ENCODE measurements around the gene TEX19.

TEX19 gene

DNA sequence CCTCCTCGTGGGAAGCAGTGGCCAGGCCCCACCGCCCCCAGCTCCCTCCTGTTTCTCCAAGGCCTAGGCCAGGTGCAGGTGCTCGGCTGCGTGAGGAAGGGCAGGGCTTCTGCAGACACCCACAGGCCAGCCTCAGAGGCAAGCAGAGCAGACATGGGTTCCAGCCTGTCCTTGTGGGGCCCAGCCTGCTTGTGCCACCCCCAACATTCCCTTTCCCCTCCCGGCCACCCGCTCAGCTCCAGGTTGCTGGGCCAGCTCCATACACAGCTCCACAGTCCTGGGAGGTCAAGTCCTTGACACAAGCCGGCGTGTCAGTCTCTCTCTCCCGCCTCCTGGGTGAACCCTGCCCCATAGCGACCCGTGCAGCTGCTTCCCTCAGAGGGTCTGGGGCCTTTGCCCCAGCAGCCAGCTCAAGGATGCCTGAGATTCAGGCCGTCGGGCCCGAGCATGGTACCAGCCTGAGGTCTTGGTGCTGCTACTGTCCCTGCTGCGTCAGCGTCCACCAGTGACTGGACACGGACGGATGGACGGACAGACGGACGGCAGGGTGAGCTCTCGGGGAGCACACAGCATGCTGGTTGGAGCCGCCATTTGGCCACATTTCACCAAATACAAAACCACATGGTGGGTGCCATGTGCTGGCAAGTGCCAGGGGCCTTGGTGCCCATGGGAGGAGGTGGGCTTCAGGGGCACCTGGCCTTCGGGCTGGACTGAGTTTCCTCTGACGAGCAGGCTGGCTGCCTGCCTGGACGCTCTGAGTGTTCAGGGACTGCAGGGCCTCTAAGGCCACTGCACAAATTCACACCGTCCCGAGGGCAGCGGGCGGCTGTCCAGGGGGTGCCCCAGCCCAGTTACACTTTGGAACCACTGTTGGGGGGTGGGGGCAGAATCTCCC is 33.5 kb upstream of the TEX19 start:
- H3K4me2 ChIP-seq (ENCODE audit: low read length), result no peak overlapping the region
- no peaks in the 10 kb centered on the region for H3K79me2 ChIP-seq (ENCODE audit: insufficient read depth, low read length)
- no peaks in the 10 kb centered on the region for H3K9me3 ChIP-seq (ENCODE audit: low read length)
- H3K9me2 ChIP-seq (ENCODE audit: low read depth, low read length), result no peaks in the 10 kb centered on the region
- H3K4me1 ChIP-seq (ENCODE audit: insufficient read depth, low read length, severe bottlenecking), result peaks cover 10% of the 10 kb centered on the region
- no peak for TF ChIP-seq EZH2 (IDR thresholded peaks at IDR 0.05; ENCODE audit: borderline replicate concordance, low read length)
- TF ChIP-seq, protein P1, sequence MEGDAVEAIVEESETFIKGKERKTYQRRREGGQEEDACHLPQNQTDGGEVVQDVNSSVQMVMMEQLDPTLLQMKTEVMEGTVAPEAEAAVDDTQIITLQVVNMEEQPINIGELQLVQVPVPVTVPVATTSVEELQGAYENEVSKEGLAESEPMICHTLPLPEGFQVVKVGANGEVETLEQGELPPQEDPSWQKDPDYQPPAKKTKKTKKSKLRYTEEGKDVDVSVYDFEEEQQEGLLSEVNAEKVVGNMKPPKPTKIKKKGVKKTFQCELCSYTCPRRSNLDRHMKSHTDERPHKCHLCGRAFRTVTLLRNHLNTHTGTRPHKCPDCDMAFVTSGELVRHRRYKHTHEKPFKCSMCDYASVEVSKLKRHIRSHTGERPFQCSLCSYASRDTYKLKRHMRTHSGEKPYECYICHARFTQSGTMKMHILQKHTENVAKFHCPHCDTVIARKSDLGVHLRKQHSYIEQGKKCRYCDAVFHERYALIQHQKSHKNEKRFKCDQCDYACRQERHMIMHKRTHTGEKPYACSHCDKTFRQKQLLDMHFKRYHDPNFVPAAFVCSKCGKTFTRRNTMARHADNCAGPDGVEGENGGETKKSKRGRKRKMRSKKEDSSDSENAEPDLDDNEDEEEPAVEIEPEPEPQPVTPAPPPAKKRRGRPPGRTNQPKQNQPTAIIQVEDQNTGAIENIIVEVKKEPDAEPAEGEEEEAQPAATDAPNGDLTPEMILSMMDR (IDR thresholded peaks at IDR 0.05; ENCODE audit: low read length), result no peak
- H3F3A ChIP-seq (ENCODE audit: insufficient read depth, low read length), result no peaks in the 10 kb centered on the region
- no peak overlapping the region for H2AFZ ChIP-seq (ENCODE audit: low read length)
- H4K20me1 ChIP-seq (ENCODE audit: insufficient read depth, low read length), result no peaks in the 10 kb centered on the region
- H3K27me3 ChIP-seq (ENCODE audit: insufficient read depth, low read length), result peaks cover 14% of the 10 kb centered on the region
- no peaks in the 10 kb centered on the region for H3K36me3 ChIP-seq (ENCODE audit: insufficient read depth, low read length)
- no peak overlapping the region for H3K27ac ChIP-seq (ENCODE audit: low read depth, low read length, poor library complexity, severe bottlenecking)
- no peak overlapping the region for H3K9ac ChIP-seq (ENCODE audit: low read length)
- H3K4me3 ChIP-seq (ENCODE audit: low read depth, low read length, poor library complexity, severe bottlenecking), result no peak overlapping the region

DNA sequence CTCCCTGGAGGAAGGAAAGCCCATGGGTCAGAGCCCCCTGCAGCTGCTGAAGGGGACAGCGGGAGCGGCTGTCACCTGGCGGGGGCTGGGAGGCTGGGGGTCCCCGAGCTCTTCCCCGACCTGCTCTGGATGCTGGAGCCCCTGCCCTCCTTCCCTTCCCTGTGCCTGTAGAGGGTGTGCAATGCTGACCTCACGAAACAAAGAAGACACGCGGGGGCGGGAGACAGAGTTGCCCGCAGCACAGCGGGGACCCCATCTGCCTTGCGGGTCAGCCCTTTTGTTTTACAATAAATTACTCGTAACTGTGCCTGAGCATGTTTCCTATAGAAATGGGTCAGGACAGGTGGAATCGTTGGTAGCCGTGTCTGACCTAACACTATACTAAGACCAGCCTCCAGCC is 31.8 kb upstream of the TEX19 start:
- H3K27me3 ChIP-seq (ENCODE audit: insufficient read depth, low read length), result peaks cover 17% of the 10 kb centered on the region
- TF ChIP-seq, protein P1 (IDR thresholded peaks at IDR 0.05; ENCODE audit: low read length), result no peak
- no peak for TF ChIP-seq EZH2 (IDR thresholded peaks at IDR 0.05; ENCODE audit: borderline replicate concordance, low read length)
- H3K4me2 ChIP-seq (ENCODE audit: low read length), result no peak overlapping the region

DNA sequence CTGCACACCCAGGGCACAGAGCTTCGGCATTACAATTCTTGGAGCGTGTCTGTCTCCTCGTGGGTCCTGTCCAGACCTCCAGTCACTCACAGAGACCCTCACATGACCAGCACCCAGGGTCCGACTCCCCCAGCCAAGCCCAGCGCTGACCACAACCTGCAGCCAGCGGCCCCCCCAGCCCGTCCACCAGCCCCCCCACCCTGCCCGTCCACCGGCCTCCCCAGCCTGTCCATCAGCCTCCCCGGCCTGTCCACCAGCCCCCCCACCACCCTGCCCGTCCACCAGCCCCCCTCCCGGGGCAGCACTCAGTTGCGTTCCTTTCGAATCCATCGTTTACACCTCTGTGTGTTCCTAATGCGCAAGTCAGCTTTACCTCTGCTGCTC is 31.3 kb upstream of the TEX19 start:
- H3K4me3 ChIP-seq (ENCODE audit: low read depth, low read length, poor library complexity, severe bottlenecking), result no peak overlapping the region
- peaks cover 16% of the 10 kb centered on the region for H3K27me3 ChIP-seq (ENCODE audit: insufficient read depth, low read length)
- H3K9me3 ChIP-seq (ENCODE audit: low read length), result no peaks in the 10 kb centered on the region
- TF ChIP-seq EZH2 (IDR thresholded peaks at IDR 0.05; ENCODE audit: borderline replicate concordance, low read length), result no peak
- TF ChIP-seq, protein P1 (IDR thresholded peaks at IDR 0.05; ENCODE audit: low read length), result no peak
- no peaks in the 10 kb centered on the region for H3K79me2 ChIP-seq (ENCODE audit: insufficient read depth, low read length)
- H3F3A ChIP-seq (ENCODE audit: insufficient read depth, low read length), result no peaks in the 10 kb centered on the region
- H4K20me1 ChIP-seq (ENCODE audit: insufficient read depth, low read length), result no peaks in the 10 kb centered on the region
- H3K9ac ChIP-seq (ENCODE audit: low read length), result no peak overlapping the region
- H3K36me3 ChIP-seq (ENCODE audit: insufficient read depth, low read length), result no peaks in the 10 kb centered on the region
- H3K4me1 ChIP-seq (ENCODE audit: insufficient read depth, low read length, severe bottlenecking), result no peaks in the 10 kb centered on the region
- no peak overlapping the region for H2AFZ ChIP-seq (ENCODE audit: low read length)
- no peak overlapping the region for H3K27ac ChIP-seq (ENCODE audit: low read depth, low read length, poor library complexity, severe bottlenecking)
- no peak overlapping the region for H3K4me2 ChIP-seq (ENCODE audit: low read length)
- no peaks in the 10 kb centered on the region for H3K9me2 ChIP-seq (ENCODE audit: low read depth, low read length)

More for the DNA sequence above, 31.8 kb upstream of the TEX19 start:
- H3K9ac ChIP-seq (ENCODE audit: low read length), result no peak overlapping the region
- no peaks in the 10 kb centered on the region for H3K79me2 ChIP-seq (ENCODE audit: insufficient read depth, low read length)
- no peaks in the 10 kb centered on the region for H4K20me1 ChIP-seq (ENCODE audit: insufficient read depth, low read length)
- H3K36me3 ChIP-seq (ENCODE audit: insufficient read depth, low read length), result no peaks in the 10 kb centered on the region
- no peak overlapping the region for H3K27ac ChIP-seq (ENCODE audit: low read depth, low read length, poor library complexity, severe bottlenecking)
- H2AFZ ChIP-seq (ENCODE audit: low read length), result no peak overlapping the region
- no peak overlapping the region for H3K4me3 ChIP-seq (ENCODE audit: low read depth, low read length, poor library complexity, severe bottlenecking)
- no peaks in the 10 kb centered on the region for H3K9me2 ChIP-seq (ENCODE audit: low read depth, low read length)
- H3F3A ChIP-seq (ENCODE audit: insufficient read depth, low read length), result no peaks in the 10 kb centered on the region
- H3K9me3 ChIP-seq (ENCODE audit: low read length), result no peaks in the 10 kb centered on the region
- no peaks in the 10 kb centered on the region for H3K4me1 ChIP-seq (ENCODE audit: insufficient read depth, low read length, severe bottlenecking)

Data from OCI-LY1 (cell line).